ENCODE measurements around the gene USH2A. TPM values are rescaled to one million over a fixed set of nuclear protein-coding genes. Genes with fewer than 3 reads are reported as not detected.

The USH2A gene
- not detected for total RNA-seq

DNA sequence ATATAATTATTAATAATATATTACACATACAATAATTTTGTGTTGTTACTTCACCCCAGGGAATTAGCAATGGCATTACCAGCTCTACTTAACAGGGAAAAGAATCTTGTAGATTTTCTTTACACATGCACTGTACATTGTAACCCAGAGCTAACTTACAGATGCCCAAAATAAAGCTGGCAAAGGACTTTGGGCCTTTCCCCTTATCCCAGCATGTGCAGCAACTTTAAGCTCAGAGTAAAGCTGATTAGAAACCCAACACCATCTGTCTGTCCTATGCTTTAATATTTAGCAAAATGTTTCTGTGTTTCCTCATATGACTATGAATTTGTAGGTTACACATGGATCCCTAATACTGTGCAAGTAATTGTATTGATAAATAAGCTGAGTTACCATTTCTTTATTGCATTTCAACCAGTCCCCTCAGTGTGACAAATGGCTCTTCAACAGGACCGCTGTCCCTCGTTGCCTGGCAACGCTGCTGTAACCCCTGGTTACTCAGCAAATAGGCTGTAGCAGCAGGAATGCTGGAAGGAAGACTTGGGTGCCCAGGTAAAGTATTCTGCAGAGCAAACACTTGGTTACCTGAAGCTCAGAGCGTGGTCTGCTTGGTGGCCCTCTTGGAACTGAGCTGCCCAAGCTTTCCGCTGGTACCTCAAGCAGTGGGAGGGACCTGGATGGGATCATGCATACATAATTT lies at the start of gene USH2A:
Gene USH2A (minus strand): TSS at position 628 of the 700 bp plus-strand sequence. CDS start 1,112 bp downstream, outside the sequence.
- Mint-ChIP-seq H3K27ac (no peak within 1 kb of the TSS), H3K4me1 (no peaks in the 10 kb centered on the region)

GRCh38 chr1:216466162-216466801 lies 43.0 kb upstream of the USH2A start:
- Mint-ChIP-seq H3K27ac (no peak overlapping the region), H3K4me3 (no peak overlapping the region), H3K36me3 (ENCODE audit: low read depth) (no peaks in the 10 kb centered on the region), H3K9me3 (peaks cover 21% of the 10 kb centered on the region), H3K4me1 (no peaks in the 10 kb centered on the region), H3K27me3 (no peaks in the 10 kb centered on the region)
- ATAC-seq (replicated peaks), result no peak

More for the DNA sequence above, at the start of gene USH2A:
- H3K4me3 Mint-ChIP-seq, result no peak within 1 kb of the TSS
- no peaks in the 10 kb centered on the region for H3K27me3 Mint-ChIP-seq
- no peak for ATAC-seq (replicated peaks)
- no peaks in the 10 kb centered on the region for H3K36me3 Mint-ChIP-seq (ENCODE audit: low read depth)
- H3K9me3 Mint-ChIP-seq, result peaks cover 5% of the 10 kb centered on the region

DNA sequence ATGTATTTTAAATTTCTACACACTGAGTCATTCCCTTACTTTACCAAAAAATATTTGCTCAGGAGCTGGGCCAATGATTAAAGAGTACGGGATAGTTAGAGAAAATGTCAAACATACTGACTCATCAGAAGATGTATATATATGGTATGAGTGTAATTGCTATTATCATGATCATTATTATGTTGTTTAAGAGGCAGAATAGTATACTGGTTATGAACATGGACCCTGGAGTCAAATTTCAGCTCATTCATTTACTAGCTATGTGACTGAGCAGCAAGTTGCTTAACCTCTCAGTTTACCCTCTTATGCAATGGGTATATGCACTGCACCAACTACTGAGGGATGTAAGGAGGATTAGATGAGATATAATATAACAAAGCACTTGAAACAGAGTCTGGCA lies 41.2 kb upstream of the USH2A start:
- H3K4me1 Mint-ChIP-seq, result no peaks in the 10 kb centered on the region
- no peak overlapping the region for H3K27ac Mint-ChIP-seq
- H3K36me3 Mint-ChIP-seq (ENCODE audit: low read depth), result no peaks in the 10 kb centered on the region
- peaks cover 22% of the 10 kb centered on the region for H3K9me3 Mint-ChIP-seq
- H3K27me3 Mint-ChIP-seq, result no peaks in the 10 kb centered on the region
- no peak for ATAC-seq (replicated peaks)
- no peak overlapping the region for H3K4me3 Mint-ChIP-seq

DNA sequence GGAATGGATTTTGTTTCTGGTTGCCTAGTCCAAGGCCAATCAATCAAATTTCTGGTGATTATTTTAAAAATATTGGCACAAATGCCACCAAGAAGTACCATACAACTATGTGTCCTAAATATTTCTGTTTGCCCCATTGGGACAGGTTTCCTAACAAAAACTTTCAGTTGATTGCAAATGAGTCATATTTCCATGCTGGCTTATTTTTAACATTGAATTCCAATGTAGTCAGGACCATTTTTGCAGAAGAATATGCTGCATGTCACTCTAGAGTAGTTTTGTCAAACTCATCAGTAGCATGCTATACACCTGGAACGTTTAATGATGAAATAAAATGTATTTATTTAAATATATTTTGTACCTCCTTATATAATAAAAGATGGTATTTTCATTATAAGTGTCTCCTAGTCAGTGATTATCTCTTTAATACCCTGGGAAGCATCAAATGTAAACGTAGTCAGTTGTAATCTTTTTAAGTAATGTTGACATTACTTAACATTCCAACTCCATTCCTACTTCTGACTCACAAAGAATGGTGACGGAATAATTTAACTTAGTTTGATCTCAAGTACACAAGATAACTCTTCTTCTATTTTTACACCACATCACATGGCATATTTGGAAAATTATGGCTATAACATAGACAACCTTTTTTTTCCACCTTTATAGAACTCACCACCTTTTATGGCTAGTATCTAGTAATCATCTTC lies 39.0 kb upstream of the USH2A start:
- Mint-ChIP-seq H3K4me1 (no peaks in the 10 kb centered on the region), H3K9me3 (peaks cover 18% of the 10 kb centered on the region), H3K4me3 (no peak overlapping the region), H3K27me3 (no peaks in the 10 kb centered on the region), H3K27ac (no peak overlapping the region), H3K36me3 (ENCODE audit: low read depth) (no peaks in the 10 kb centered on the region)
- no peak for ATAC-seq (replicated peaks)

GRCh38 chr1:216461466-216461865 lies 38.2 kb upstream of the USH2A start:
- H3K9me3 Mint-ChIP-seq, result peaks cover 14% of the 10 kb centered on the region
- no peaks in the 10 kb centered on the region for H3K36me3 Mint-ChIP-seq (ENCODE audit: low read depth)
- no peak overlapping the region for H3K27ac Mint-ChIP-seq
- no peak overlapping the region for H3K4me3 Mint-ChIP-seq
- H3K4me1 Mint-ChIP-seq, result no peaks in the 10 kb centered on the region
- no peak for ATAC-seq (replicated peaks)
- H3K27me3 Mint-ChIP-seq, result no peaks in the 10 kb centered on the region

DNA sequence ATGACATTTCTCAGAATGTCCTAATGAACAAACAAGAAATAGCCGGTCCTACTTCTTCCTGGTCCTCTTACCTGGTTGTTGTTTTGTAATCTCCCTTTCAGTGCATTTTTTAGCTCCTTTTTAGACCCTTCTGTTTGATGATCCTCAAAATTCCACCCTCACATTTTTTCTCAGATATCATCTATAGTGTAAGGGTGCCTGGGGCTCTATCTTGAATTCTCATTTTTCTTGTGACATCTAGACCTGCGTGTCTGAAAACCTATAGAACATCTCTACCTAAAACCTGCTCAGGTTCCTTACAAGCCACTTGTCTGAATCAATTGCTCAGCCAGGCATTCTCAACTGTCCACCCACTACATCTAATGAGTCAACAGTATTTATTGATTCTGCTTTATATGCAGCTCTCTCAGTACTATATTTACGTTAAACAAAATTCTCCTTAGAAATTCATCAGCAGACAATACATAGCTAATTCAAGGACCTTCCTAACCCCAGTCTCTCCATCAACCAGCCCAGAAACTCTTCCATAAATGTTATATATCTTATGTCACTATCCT lies 36.5 kb upstream of the USH2A start:
- no peak overlapping the region for H3K27ac Mint-ChIP-seq
- H3K4me3 Mint-ChIP-seq, result no peak overlapping the region
- H3K9me3 Mint-ChIP-seq, result peaks cover 15% of the 10 kb centered on the region
- H3K27me3 Mint-ChIP-seq, result no peaks in the 10 kb centered on the region
- ATAC-seq (replicated peaks), result no peak
- H3K4me1 Mint-ChIP-seq, result no peaks in the 10 kb centered on the region
- no peaks in the 10 kb centered on the region for H3K36me3 Mint-ChIP-seq (ENCODE audit: low read depth)

DNA sequence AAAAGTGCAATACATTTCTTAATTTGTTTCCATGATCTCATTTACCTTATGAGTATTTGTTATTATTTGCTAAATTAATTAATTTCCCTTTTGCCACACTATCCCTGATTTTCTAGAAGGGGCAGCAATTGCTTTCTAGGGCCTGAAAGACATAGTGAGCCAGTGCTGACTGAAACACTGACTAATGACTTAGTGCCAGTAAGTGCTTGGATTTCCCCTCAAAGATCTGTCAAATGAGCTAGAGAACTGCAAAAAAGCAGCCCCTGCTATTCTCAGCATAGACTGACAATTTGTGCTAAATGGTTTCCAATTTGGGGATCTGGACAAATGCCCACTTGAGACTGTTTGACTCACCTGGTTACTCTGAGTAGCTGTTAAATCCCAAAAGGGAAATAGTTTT lies 35.6 kb upstream of the USH2A start:
- H3K4me1 Mint-ChIP-seq, result no peaks in the 10 kb centered on the region
- no peaks in the 10 kb centered on the region for H3K27me3 Mint-ChIP-seq
- no peak overlapping the region for H3K4me3 Mint-ChIP-seq
- H3K9me3 Mint-ChIP-seq, result peaks cover 24% of the 10 kb centered on the region
- no peaks in the 10 kb centered on the region for H3K36me3 Mint-ChIP-seq (ENCODE audit: low read depth)
- no peak for ATAC-seq (replicated peaks)
- H3K27ac Mint-ChIP-seq, result no peak overlapping the region

GRCh38 chr1:216457356-216457755 lies 34.1 kb upstream of the USH2A start:
- Mint-ChIP-seq H3K27ac (no peak overlapping the region), H3K4me1 (no peaks in the 10 kb centered on the region), H3K4me3 (no peak overlapping the region), H3K36me3 (ENCODE audit: low read depth) (no peaks in the 10 kb centered on the region), H3K9me3 (peaks cover 28% of the 10 kb centered on the region), H3K27me3 (no peaks in the 10 kb centered on the region)
- ATAC-seq (replicated peaks), result no peak

DNA sequence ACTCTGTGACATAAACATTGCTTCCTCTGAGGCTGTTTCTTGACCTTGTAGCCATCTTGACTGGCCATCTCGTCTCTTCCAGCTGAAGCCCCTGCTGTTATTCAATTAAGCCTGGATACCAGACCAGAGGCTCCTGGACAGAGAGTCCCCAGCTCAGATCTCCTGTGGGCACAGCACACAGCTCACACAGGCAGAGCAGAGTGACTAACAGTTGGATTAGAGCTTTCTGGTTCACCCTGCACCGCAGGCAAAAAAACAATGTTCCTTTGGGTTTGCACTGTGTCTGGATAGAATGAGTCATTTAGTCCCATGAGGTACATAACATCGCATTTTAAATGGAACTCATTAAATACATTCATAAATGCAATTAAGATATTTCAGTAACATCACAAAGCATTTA lies 33.4 kb upstream of the USH2A start:
- H3K36me3 Mint-ChIP-seq (ENCODE audit: low read depth), result no peaks in the 10 kb centered on the region
- H3K27ac Mint-ChIP-seq, result no peak overlapping the region
- no peaks in the 10 kb centered on the region for H3K27me3 Mint-ChIP-seq
- no peak for ATAC-seq (replicated peaks)
- peaks cover 31% of the 10 kb centered on the region for H3K9me3 Mint-ChIP-seq
- H3K4me1 Mint-ChIP-seq, result no peaks in the 10 kb centered on the region
- H3K4me3 Mint-ChIP-seq, result no peak overlapping the region

DNA sequence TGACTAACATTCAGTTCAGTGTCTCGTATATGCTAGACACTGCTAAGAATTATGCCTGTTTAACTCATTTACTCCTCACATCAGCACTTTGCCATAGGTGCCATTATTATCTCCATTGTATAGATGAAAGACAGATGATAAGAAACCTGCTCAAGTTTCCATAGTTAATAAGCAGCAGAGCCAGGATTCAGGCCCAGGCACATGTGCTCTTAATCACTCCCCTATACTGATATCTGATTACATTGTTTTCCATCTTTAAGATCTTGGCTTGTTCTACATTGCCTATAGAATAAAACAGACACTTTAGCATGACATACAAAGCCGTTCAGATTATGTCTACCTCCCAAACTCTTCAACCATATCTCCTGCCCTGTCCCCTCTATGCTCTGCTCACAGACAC lies 30.5 kb upstream of the USH2A start:
- Mint-ChIP-seq H3K27ac (no peak overlapping the region), H3K4me1 (no peaks in the 10 kb centered on the region), H3K36me3 (ENCODE audit: low read depth) (no peaks in the 10 kb centered on the region)

GRCh38 chr1:216450227-216450626 lies 27.0 kb upstream of the USH2A start:
- Mint-ChIP-seq H3K4me3 (no peak overlapping the region), H3K27ac (no peak overlapping the region), H3K27me3 (no peaks in the 10 kb centered on the region), H3K9me3 (peaks cover 32% of the 10 kb centered on the region), H3K4me1 (no peaks in the 10 kb centered on the region), H3K36me3 (ENCODE audit: low read depth) (no peaks in the 10 kb centered on the region)
- no peak for ATAC-seq (replicated peaks)

More for the DNA sequence above, 30.5 kb upstream of the USH2A start:
- no peaks in the 10 kb centered on the region for H3K27me3 Mint-ChIP-seq
- no peak for ATAC-seq (replicated peaks)
- peaks cover 25% of the 10 kb centered on the region for H3K9me3 Mint-ChIP-seq
- no peak overlapping the region for H3K4me3 Mint-ChIP-seq

DNA sequence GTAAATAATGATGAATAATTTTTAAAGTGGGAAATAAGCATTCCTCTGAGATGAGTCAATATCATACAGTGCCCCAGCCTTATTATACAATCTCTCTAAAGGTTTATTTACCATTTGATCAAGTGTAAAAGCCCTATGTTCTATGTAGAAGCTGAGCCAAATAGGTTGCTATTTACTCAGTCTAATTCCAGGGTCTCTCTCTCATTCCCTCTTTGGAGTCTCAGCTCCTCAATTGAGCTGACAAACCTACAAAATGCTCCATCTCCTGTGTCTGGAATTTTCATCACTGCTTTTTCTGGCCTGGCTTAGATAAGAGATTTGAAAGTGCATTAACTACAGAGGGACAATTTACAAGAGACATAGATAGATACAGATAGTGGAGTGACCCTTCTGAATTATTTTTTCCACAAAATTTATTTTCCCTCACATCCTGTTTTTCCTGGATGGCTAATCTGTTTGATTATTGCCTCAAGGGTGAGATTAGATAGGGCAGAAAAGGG lies 24.8 kb upstream of the USH2A start:
- Mint-ChIP-seq H3K4me3 (no peak overlapping the region), H3K9me3 (peaks cover 14% of the 10 kb centered on the region)
- ATAC-seq (replicated peaks), result no peak

GRCh38 chr1:216437603-216438002 lies 14.4 kb upstream of the USH2A start:
- Mint-ChIP-seq H3K4me1 (no peaks in the 10 kb centered on the region), H3K27me3 (no peaks in the 10 kb centered on the region), H3K27ac (no peak overlapping the region), H3K9me3 (peaks cover 7% of the 10 kb centered on the region), H3K4me3 (no peak overlapping the region), H3K36me3 (ENCODE audit: low read depth) (no peaks in the 10 kb centered on the region)
- no peak for ATAC-seq (replicated peaks)

More for the DNA sequence above, 24.8 kb upstream of the USH2A start:
- no peak overlapping the region for H3K27ac Mint-ChIP-seq
- H3K36me3 Mint-ChIP-seq (ENCODE audit: low read depth), result no peaks in the 10 kb centered on the region
- H3K4me1 Mint-ChIP-seq, result no peaks in the 10 kb centered on the region
- no peaks in the 10 kb centered on the region for H3K27me3 Mint-ChIP-seq

DNA sequence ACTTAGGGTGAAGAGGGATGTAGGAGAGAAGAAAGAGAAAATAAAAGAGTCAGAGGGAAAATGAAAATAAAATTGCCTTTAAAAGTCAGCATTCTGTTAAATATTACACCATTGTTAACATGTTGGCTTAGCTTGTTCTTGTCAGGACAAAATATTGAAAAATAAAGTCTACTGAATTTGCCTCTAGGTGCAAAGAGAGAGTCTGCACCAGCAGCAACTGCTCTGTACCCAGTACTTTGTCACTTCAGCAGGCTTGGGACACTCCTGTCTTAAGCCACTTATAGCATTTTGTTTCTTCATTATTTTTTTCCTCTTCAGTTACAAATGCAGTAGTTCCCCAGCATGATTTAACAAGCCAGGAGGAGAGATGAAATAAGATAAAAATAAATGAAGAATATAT lies 11.0 kb upstream of the USH2A start:
- Mint-ChIP-seq H3K27ac (no peak overlapping the region), H3K27me3 (no peaks in the 10 kb centered on the region), H3K4me1 (no peaks in the 10 kb centered on the region), H3K4me3 (no peak overlapping the region), H3K36me3 (ENCODE audit: low read depth) (no peaks in the 10 kb centered on the region), H3K9me3 (peaks cover 10% of the 10 kb centered on the region)
- no peak for ATAC-seq (replicated peaks)
